NCI-H2081 treated with DMSO at 0.1 percent for 48 hours (cell line): ENCODE results near the gene RNF31.

ENCODE experiments used
- DNase-seq: peaks from one replicate; lab custom pipeline; 2025; lab: John Stamatoyannopoulos, UW

The RNF31 gene

DNA sequence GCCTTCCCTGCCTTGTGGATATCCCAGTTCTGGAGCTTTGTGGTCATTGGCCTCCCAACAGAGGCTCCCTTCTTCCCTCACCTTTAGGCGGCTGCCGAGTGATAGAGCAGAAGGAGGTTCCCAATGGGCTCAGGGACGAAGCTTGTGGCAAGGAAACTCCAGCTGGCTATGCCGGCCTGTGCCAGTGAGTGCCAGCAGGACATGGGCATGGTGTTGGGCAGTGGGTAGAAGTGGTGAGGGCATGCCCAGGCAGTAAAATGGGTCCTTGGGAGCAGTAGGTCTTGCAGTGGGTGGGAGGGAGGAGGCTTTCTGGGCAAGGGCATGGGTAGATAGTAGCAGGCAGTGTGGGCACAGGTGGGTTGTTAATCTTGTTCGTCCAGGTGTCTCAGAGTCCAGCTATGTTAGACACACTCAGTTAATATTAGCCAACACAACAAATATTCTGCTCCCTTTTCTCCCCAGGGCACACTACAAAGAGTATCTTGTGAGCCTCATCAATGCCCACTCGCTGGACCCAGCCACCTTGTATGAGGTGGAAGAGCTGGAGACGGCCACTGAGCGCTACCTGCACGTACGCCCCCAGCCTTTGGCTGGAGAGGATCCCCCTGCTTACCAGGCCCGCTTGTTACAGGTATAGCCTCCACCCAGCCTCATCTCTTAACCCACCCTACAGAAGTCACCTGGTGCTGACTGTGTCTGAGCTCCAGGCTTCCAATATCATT, 12.6 kb downstream of the RNF31 start:
- DNase-seq = no peak

DNA sequence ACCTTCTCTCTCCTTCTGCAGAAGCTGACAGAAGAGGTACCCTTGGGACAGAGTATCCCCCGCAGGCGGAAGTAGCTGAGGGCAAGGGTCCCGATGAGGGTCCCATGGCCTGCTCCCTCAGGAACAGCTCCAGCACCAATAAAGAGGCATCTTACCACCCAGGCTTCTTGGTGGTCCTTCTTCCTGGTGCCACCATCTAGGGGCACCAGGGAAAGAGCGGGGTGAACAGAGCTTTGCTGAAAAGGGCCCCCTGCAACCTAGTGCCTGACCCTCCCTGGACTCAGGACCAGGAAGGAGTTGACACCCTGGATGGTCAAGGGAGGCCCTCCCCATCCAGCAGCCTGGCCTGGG, 13.2 kb downstream of the RNF31 start:
- no peak for DNase-seq

DNA sequence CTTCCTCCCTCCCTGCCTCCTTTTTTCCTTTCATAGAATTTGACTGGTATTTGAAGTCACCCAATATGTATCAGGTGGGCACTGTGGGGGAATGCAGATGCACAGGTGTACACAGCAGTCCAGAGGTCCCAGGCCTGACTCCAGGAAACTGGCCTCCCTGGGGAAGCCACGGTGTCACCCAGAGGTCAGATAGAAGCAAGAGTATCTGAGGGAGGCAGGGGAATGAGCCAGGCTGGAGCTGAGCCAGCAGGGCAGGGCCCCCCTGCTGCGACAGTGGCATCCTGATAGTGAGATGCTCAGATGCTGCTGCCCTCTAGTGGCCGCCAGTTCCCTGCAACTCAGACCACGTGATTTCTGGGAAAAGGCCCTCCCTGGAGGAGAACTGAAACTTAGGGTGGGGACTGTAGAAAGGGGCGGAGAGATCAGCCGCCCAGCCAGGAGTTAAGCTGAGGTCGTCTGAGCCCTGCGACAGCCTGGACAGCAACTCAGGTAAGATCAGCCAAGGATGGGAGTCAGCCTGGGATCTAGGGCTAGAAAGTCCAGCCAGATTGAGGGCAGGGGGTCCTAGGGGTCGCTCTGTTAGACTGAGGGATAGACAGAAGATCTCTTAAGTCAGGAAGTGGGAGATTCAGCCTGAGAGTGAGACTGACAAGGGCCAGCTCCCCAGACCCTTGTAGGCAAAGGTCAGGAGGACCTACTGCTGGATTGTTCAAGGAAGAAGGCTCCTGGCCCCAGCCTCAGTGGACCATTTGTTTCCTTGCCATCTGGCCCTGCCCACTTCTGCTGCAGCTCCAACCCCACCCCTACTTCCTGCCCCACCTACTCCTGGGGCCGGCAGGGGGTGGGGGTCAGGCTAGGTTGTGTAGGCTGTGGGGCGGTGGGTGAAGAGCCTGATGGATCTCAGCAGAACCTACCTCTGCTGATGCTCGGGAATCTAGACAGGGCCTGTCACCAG, 13.8 kb downstream of the RNF31 start, which contains the start of gene IRF9:
Gene IRF9 (plus strand): TSS at position 416 of the 955 bp plus-strand sequence. CDS start 880 bp downstream, outside the sequence.
- peak; percentile 64 for DNase-seq

DNA sequence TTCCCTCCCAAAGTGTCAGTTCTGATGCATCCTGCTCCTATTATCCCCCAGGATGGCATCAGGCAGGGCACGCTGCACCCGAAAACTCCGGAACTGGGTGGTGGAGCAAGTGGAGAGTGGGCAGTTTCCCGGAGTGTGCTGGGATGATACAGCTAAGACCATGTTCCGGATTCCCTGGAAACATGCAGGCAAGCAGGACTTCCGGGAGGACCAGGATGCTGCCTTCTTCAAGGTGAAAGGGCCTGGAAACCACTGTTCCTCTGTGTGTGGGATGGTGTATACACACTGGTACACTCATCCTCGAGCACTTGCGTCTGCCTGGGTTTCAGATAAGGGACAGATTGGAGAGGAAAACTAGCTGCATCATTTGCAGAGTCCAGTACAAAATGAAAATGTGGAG, 14.8 kb downstream of the RNF31 start:
- no peak for DNase-seq

DNA sequence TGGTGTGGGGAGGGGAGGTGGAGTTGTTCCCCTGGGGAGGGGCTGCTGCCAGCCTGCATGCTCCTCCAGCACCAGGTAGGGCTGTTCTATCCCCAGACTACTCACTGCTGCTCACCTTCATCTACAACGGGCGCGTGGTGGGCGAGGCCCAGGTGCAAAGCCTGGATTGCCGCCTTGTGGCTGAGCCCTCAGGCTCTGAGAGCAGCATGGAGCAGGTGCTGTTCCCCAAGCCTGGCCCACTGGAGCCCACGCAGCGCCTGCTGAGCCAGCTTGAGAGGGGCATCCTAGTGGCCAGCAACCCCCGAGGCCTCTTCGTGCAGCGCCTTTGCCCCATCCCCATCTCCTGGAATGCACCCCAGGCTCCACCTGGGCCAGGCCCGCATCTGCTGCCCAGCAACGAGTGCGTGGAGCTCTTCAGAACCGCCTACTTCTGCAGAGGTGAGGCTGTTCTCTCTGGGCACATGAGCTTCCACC, 17.3 kb downstream of the RNF31 start:
- no peak for DNase-seq

DNA sequence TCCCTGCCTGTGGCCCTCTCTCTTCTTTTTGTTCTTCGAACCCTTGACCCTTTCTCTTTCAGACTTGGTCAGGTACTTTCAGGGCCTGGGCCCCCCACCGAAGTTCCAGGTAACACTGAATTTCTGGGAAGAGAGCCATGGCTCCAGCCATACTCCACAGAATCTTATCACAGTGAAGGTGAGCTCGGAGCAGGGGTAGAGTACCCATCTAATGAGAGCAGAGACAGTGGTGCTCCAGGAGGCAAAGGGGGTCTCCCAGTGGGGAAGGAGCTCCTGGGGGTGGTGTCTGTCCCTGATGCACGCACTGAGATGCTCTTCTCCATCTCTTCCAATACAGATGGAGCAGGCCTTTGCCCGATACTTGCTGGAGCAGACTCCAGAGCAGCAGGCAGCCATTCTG, 18.5 kb downstream of the RNF31 start:
- no peak for DNase-seq

DNA sequence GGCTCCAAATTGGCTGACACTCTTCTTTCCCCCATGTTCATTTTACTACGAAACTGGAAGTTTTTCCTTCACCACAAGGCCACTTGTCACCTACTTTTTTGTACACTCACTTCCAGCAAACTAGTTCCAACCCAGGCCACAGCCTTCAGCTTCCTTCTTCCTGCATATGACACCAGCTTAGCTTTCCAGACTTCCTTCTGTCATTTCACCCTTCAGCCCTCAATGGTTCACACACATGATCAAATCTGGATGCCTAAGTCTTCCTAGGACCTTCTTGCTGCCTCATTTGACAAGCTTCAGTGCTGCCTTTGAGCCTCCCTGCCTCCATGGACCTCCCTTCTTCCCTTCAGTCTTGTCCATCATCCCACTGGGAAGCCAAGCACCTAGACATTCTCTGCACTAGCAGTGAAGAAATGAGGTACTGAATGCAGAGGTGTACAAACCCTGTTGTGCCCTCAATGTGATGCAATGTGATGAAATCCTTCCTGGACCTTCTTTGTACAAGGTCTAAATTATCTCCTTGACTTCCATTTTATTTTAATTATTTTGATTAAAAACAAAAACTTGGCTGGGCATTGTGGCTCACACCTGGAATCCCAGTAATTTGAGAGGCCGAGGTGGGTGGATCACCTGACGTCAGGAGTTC, 20.3 kb downstream of the RNF31 start:
- DNase-seq = no peak

DNA sequence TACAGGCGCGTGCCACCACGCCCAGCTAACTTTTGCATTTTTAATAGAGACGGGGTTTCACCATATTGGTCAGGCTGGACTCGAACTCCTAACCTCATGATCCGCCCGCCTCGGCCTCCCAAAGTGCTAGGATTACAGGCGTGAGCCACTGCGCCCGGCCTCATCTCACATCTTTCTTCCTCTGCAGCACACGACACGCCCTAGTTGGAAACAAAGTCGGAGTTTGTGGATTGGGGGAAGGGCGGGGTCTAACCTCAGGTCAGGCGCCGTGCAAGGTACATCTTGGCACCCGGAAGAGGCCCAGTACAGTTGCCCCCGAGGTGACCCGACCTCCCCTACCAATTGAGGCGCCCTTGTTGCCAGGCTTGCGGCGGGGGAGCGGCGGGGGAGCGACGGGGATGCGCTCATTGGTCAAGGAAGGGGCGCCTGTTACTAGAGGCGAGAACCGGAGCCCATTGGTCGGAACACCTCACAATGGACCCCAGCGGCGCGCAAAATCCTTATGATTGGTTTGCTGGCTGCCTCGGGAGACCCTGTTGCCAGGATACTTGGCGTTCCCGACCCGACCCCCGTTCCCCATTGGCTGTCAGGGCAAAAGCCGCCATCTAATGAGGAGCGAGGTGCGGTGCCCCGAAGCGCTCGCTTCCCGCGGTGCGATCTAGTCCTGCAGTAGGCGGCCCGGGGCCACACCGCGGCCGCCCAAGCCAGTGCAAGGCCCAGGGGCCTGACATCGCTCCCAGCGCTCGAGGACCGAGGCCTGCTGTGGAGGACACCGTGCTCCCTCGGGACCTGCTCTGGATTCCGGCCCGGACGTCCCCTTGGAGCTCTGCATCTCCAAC, 24.3 kb downstream of the RNF31 start, which contains the start of gene REC8:
Gene REC8 (plus strand): TSS at position 659 of the 839 bp plus-strand sequence. CDS start 473 bp downstream, outside the sequence.
- peak; percentile 61 for DNase-seq

DNA sequence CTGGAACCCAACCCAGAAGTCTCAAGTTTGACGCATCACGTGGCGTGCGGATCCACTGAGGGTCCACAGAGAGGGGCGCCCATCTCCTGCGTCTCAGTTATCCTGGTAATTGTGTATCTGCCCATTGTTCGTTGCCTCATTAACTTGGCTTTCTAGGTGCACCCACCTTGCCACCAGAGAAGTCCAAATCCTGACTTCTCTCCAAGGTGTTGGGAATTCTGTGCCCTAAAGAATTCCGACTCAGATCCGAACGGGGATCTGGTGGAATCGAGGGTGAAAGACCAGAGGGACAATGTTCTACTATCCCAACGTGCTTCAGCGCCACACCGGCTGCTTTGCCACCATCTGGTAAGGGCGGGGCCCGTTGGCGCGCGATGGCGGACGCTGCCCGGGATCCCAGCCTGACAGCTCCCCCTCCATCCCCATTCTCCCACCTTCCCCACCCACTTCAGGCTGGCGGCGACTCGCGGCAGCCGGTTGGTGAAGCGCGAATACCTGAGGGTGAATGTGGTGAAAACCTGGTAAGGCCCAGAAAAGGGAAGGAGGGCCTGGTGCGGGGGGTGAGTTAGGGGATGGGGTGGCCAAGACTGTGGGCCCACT, 25.1 kb downstream of the RNF31 start:
- DNase-seq = no peak

DNA sequence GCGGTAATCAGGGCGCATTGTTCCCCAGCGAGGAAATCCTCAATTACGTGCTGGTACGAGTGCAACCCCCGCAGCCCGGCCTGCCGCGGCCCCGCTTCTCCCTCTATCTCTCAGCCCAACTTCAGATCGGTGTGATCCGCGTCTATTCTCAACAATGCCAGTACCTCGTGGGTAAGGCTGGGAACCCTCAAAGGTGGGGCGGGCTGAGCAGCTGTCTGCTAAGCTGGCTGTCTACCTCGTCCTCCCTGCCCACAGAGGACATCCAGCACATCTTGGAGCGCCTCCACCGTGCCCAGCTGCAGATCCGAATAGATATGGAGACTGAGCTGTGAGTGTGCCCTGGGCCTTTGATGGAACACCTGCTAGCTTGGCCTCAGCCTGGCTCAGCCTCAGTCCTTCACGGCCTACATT, 25.6 kb downstream of the RNF31 start:
- DNase-seq = no peak

DNA sequence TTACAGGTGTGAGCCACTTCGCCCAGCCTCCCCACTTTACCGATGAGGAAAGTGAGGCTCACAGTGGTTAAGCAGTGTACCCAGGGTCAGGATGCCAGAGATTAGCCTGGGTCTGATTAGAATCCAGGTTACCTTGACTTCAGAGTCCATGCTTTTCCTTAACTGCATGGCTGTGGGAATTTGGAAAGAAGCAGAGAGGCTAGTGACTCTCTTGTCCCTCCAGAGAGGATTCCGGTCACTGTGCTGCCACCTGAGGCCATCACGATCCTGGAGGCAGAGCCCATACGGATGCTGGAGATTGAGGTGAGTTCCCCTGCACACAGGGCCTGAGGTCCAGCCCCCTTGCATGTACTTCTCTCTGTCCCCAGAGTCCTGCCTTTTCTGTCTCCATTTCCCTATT, 29.3 kb downstream of the RNF31 start:
- DNase-seq = no peak

DNA sequence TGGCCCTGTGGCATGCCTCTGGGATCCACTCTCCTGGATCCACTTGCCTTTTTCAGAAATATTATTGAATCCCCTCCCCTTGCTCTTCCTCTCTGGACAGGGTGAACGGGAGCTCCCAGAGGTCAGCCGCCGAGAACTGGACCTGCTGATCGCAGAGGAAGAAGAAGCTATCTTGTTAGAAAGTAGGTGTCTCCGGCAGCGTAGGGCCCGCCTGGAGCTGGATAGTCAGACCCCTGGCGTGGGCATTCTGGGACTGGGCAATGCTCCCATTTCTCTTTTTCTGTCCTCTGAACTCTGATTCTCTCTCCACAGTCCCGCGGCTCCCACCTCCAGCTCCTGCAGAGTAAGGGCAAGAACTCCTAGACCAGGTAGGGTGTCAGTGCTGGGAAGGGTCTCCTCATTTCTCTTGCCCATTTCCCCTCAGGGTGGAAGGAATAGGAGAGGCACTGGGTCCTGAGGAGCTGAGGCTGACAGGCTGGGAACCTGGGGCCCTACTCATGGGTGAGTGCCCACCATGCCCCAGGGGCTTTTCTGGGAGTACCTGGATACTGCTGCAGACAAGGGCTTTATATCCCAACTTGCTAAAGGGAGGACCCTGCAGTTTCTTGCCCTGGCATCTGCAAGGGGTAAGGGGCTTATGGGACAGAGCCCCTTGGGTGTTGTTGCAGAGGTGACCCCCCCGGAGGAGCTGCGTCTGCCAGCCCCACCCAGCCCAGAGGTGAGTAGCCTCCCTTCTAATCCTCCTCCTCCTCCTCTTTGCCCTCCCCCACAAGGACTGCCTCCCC, 29.9 kb downstream of the RNF31 start:
- DNase-seq = no peak

DNA sequence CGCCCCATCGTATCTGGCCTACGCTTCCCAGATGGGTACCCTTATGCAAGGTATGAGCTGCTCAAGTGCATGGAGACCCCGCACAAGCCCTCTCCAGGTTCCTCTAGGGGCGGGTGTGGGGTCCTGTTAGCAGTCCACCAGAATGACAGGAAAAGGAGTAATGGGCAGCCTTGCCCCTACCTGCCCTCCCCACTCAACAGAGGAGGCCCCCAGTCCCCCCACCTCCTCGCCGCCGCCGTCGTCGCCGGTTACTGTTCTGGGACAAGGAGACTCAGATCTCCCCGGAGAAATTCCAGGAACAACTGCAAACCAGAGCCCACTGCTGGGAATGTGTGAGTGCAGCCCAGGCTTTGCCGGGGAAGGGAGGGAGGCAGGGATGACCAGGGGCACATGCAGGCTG, 30.6 kb downstream of the RNF31 start:
- no peak for DNase-seq

DNA sequence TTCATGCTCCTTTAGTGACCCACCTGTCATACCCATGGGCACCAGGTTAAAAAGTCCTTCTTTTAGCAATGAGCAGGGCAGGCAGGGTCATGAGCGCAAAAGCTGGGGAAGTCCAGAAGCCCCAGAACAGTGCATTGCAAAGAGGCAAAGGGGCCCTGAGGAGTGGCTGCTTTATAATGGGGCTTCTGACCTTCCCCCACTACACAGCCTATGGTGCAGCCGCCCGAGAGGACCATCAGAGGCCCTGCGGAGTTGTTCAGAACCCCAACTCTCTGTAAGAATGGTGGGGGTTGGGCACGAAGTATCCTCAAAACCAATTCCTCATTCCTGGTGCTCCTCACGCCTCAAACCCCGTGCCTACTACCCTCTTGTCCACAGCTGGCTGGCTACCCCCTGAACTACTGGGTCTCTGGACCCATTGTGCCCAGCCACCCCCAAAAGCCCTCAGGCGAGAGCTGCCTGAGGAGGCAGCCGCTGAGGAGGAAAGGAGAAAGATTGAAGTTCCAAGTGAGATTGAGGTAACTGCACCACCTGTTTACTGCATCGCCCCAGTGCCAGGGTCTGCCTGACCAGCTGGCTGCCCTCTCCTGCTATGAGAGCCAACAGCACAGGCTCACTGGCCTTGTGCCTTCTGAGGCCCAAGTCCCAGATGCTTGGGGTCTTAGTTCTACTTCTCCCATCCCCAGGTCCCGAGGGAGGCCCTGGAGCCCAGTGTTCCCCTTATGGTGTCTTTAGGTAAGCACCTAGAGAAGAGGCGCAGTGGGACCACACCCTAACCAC, 31.3 kb downstream of the RNF31 start:
- DNase-seq = no peak

DNA sequence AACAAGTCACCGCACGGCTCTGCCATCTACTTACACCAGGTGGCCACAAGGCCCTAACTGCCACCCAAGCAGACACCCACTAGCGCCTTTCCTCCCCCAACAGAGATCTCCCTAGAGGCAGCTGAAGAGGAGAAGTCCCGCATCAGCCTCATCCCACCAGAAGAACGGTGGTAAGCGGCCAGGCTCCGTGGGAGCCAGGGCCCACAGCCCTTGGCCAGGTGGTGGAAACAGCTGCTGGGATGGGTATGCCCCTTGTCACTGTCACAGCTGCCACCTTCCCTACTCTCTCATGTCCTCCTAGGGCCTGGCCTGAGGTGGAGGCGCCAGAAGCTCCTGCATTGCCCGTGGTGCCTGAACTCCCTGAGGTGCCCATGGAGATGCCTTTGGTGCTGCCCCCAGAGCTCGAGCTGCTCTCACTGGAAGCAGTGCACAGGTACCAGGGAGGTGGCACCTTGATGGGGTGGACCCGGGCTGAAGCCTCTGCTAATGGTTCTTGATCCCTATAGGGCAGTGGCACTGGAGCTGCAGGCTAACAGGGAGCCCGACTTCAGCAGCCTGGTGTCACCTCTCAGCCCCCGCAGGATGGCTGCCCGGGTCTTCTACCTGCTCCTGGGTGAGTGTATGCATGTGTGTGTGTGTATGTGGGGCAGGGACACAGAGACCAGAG, 32.1 kb downstream of the RNF31 start:
- DNase-seq = no peak

DNA sequence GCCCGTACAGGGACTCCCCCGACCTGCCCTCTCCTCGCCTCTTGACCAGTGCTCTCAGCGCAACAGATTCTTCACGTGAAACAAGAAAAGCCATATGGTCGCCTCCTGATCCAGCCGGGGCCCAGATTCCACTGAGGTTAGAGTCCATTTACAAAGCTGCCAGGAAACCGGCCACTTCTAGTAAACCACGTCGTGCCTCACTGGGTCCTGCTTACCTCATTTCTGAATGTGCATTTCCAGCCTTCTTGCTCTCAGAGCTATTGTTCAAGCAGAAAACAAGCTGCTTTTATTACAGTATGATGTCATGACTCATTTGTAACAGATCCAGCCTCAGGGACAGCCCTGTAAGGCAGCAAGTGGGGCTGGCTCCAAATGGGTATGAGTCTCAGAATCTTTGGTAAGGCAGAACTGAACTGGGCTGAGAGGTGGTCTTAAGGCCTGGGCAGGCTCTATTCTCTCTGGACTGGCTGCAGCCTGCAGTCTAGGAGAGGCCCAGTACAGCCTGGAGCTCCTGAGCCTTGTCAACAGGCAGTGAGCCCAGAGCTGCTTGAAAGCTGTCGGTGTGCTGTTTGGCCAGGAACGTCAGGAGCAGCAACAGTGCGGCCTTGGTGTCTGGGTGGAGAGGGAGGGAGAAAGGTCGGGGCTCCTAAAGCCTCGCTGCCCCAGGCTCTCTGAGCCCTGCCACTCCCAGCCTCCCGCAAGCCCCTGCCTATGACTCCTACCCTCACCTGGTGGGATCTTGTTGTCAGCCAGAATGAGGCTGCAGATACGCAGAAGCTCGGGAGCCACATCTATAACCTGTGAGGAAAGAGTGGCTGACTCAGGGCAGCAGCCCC, 32.9 kb downstream of the RNF31 start:
- DNase-seq = no peak

DNA sequence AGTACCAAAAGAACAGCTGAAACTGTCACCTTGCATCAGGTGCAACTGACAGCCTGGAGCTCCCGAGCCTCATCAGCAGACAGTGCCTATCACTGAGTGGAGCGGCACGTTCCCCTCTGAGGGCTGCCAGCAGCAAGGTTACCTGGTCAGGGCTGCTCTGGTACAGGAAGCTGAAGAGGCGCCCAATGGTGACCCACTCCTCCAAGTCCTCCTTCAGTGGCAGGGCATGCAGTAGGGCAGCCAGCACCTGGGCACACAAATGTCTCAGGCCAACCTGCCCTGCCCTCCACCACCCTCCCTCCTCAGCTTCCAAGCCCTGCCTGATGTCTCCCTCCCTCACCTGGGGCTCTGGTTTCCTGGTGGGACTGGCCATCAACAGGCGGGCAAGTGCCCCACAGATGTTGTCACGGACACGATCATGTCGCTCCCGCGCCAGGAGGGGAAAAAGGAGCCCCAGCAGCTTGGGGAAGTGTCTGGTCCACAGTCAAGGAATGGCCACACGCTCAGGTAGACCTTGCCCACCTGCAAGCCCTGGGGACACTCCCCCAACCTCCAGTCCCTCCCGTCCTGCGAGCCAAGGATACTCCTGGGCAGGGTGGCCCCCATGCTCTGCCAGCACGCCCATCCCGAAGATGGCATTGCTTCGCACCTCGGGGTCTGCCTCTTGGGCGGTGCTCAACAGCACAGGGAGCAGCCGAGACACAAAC, 34.2 kb downstream of the RNF31 start:
- DNase-seq = no peak
